ENCODE data around the gene NEBL. TPM values are rescaled to one million over a fixed set of nuclear protein-coding genes. Genes with fewer than 3 reads are reported as not detected.

The NEBL gene
- total and polyA plus RNA-seq, 2 of the 4 experiments (the other 2 are of a cell fraction), result under 0.01 TPM

GRCh38 chr10:20916976-20917375 lies 19.9 kb upstream of the NEBL start:
- dilution Hi-C loops (cut with HindIII; ENCODE audit: low sequenced_read_pairs, unreplicated experiment) (no loop called here), intact Hi-C loops (cut with micrococcal nuclease) (no loop called here), in situ Hi-C loops (cut with MboI; ENCODE audit: low sequenced_read_pairs) (no loop called here)
- DNase-seq (no peak), ATAC-seq (ENCODE audit: low read depth) (no peak)
- H2BK20ac ChIP-seq (ENCODE audit: low read depth, low read length), result no peak overlapping the region
- no peaks in the 10 kb centered on the region for H4K20me1 ChIP-seq (ENCODE audit: insufficient read depth, low read length)
- H4K91ac ChIP-seq (ENCODE audit: insufficient read depth, low read depth, low read length), result no peak overlapping the region
- TF ChIP-seq POLR2A (IDR thresholded peaks at IDR 0.05; ENCODE audit: low read depth, low read length), result no peak
- no peak for TF ChIP-seq BHLHE40 (IDR thresholded peaks at IDR 0.05; ENCODE audit: low read depth, low read length)
- no peak for TF ChIP-seq RFX5 (IDR thresholded peaks at IDR 0.05; ENCODE audit: low read depth, low read length)
- no peak for TF ChIP-seq MAFK (IDR thresholded peaks at IDR 0.05; ENCODE audit: low read depth, low read length)
- TF ChIP-seq RAD21 (IDR thresholded peaks at IDR 0.05; ENCODE audit: low read length), result no peak
- no peak overlapping the region for H2BK120ac ChIP-seq (ENCODE audit: low read depth, low read length)
- H3K4me1 ChIP-seq (ENCODE audit: control insufficient read depth, insufficient read depth, low read length), result no peaks in the 10 kb centered on the region
- H4K8ac ChIP-seq (ENCODE audit: low read depth in 2 of 2, low read length in 2 of 2), result no peak overlapping the region
- no peak overlapping the region for H2BK5ac ChIP-seq (ENCODE audit: low read depth, low read length, poor library complexity, severe bottlenecking)
- ChIA-PET CTCF (no interaction called here), POLR2A (ENCODE audit: unreplicated experiment) (no interaction called here)
- H3K9ac ChIP-seq (ENCODE audit: low read depth, low read length), result no peak overlapping the region
- H3K56ac ChIP-seq (ENCODE audit: extremely low read depth, insufficient read depth, low read length), result no peak overlapping the region
- H3K18ac ChIP-seq (ENCODE audit: low read depth, low read length), result no peak overlapping the region
- no peaks in the 10 kb centered on the region for H3K79me1 ChIP-seq (ENCODE audit: low read depth in 1 of 2, low read length in 2 of 2)
- BruUV-seq (replicated peaks), result no TSS peak
- H3K27me3 ChIP-seq (ENCODE audit: control insufficient read depth, insufficient read depth, low read length), result no peaks in the 10 kb centered on the region
- H2BK15ac ChIP-seq (ENCODE audit: low read depth, low read length), result no peak overlapping the region
- no peak overlapping the region for H4K5ac ChIP-seq (ENCODE audit: low read depth, low read length)
- H3K23ac ChIP-seq (ENCODE audit: low read depth, low read length), result no peak overlapping the region
- WGBS, 2 experiments (ENCODE audit: extremely low coverage in 2 of 2, insufficient read length in 1 of 2), result no CpG with 5 or more reads among the region's 1 CpG
- no peaks in the 10 kb centered on the region; the same call in 1 of the 2 replicates for H3K9me3 ChIP-seq (ENCODE audit: control insufficient read depth, insufficient read depth, low read length)
- no peak overlapping the region for H3K14ac ChIP-seq (replicated peaks; ENCODE audit: low read depth, low read length)
- H3K4me2 ChIP-seq (ENCODE audit: low read depth, low read length), result no peak overlapping the region
- H2AFZ ChIP-seq (replicated peaks; ENCODE audit: low read length, poor library complexity), result no peak overlapping the region
- no peaks in the 10 kb centered on the region for H3K9me1 ChIP-seq (ENCODE audit: insufficient read depth, low read length)
- no peak overlapping the region for H2AK5ac ChIP-seq (ENCODE audit: low read depth, low read length)
- no peak overlapping the region for H3K27ac ChIP-seq (ENCODE audit: insufficient read depth, low read length)
- H2AK9ac ChIP-seq (replicated peaks; ENCODE audit: low read depth, low read length, poor library complexity), result no peak overlapping the region
- no peaks in the 10 kb centered on the region for H3K36me3 ChIP-seq (ENCODE audit: control insufficient read depth, insufficient read depth, low read length)
- no peak overlapping the region for H3K4me3 ChIP-seq (ENCODE audit: insufficient read depth, low read depth, low read length)
- H3K4ac ChIP-seq (ENCODE audit: low read depth, low read length), result no peak overlapping the region

Data from IMR-90 (cell line).